ENCODE results near the gene LAD1. TPM values are rescaled to one million over a fixed set of nuclear protein-coding genes. Genes with fewer than 3 reads are reported as not detected.

LAD1 gene
- total RNA-seq, 1 experiment from 2014 or later = 0.34 TPM

DNA sequence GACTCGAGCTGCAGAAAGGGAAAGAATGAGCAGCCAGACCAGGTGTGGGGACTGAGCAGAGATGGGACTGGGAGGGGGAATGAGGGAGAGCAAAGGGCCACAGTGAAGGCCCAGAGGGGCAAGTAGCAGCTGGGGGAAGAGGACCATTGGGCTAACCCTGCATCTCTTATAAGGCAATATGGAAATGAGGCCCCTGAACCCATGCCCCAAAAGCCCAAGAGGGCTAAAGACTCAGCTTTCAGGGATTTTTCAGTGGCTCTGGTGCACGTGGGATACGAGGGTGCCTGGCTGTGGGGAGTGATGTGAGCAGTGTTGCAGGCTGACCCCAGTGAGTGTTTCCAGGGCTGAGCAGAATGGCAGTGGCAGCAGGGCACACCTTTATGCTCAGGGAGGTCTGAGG is 22.9 kb upstream of the LAD1 start:
- in situ Hi-C loops (cut with HindIII; ENCODE audit: low pct_unique_long_range_greater_than_20kb, low sequenced_read_pairs) = no loop called here
- DNase-seq (ENCODE audit: low read depth, low spot score) = no peak

DNA sequence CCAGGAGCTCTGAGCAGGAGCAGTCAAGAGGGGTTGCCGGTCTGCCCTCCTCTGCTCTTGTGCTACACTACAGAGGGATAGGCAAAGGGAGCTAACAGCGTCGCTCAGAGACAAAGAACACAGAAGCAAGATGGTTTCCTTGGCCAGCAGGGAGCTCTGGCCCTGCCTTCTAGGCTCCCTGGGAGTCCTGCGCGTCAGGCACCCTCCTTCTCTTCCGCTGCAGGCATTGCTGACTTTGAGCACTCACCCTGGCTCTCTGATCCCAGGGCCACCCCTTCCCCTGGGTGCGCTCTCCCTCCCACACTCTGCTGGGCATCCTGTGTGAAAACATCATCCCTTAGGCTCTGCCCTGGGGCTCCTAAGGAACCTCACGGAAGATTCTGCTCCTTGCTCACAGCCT is 21.9 kb upstream of the LAD1 start:
- no peak for DNase-seq (ENCODE audit: low read depth, low spot score)
- in situ Hi-C loops (cut with HindIII; ENCODE audit: low pct_unique_long_range_greater_than_20kb, low sequenced_read_pairs) = no loop called here

DNA sequence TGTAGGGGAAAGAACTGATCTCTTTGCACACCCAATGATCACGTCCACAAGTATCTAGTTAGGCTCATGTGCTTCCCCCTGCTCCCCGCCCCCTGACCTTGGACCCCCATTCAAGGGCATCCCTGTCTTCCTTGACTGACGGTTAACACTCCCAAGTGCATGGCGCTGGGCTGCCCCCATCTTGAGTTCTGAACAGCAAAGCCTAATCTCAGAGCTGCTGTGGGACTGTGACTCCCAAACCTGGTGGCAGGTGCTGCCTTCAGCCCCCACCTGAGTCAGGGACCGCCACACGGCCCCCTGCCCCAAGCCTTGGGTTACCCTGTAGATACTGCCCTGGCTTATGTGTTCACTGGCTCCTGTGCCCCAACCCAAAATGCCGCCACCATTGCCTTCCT is 21.5 kb upstream of the LAD1 start:
- in situ Hi-C loops (cut with HindIII; ENCODE audit: low pct_unique_long_range_greater_than_20kb, low sequenced_read_pairs) = no loop called here
- DNase-seq (ENCODE audit: low read depth, low spot score) = no peak

DNA sequence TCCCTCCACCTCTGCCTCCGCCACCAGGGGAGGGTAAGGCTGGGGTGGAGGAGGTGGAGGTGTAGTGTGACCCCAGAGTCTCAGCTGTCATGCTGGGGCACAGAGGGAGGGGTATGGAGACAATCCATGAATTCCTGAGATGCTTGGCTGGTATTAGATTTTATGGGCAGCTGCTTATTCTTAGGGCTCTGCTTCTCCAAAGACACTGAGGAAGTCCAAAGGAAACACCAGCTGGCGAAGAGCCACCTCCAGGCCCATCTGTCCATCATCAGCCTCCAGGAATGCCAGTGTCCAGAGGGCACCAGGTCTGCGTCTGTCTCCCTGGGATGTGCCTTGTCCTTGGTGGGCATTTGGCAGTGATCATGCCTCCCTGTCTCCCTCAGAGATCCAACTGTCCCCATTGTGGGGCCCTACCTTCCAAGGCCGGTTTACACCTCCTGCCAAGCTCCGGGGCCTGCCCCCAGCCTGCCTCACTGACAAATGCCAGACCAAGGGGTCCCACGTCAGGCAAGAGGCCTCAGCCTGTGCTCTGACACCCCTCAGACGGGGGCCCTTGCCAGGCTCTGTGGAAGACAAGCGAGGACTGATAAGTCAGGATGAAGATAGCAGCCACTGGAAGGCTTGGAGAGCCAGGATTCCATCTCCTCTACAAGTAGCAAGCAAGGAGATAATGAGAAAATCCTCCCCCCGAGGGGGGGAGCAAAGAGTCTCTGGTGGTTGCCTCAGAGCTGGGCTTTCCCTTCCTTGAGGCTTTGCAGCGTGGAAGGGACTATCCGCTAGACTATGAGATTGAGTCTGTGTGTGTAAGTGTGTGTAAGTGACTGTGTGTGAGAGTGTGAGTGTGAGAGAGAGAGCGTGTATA is 20.9 kb upstream of the LAD1 start:
- DNase-seq (ENCODE audit: low read depth, low spot score) = no peak
- in situ Hi-C loops (cut with HindIII; ENCODE audit: low pct_unique_long_range_greater_than_20kb, low sequenced_read_pairs) = no loop called here

DNA sequence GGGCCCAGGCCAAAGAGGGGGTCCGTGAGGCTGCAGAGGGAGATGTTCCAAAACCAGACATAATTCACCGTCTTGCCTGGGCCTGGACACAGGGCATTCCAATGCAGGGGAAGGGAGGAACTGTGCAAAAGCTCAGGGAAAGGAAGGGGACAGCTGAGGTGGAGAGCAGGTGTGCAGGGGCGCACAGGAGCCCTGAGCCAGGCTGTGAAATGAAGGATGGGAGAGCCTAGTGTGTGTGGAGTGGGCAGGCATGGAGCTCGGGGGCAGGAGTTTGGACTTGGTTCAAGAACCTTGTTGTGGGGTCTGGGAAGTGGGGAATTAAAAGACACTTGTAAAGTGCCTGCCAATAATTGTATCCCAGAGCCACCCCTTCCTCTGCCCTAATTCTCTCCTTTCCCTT is 20.1 kb upstream of the LAD1 start:
- in situ Hi-C loops (cut with HindIII; ENCODE audit: low pct_unique_long_range_greater_than_20kb, low sequenced_read_pairs) = no loop called here
- DNase-seq (ENCODE audit: low read depth, low spot score) = no peak

DNA sequence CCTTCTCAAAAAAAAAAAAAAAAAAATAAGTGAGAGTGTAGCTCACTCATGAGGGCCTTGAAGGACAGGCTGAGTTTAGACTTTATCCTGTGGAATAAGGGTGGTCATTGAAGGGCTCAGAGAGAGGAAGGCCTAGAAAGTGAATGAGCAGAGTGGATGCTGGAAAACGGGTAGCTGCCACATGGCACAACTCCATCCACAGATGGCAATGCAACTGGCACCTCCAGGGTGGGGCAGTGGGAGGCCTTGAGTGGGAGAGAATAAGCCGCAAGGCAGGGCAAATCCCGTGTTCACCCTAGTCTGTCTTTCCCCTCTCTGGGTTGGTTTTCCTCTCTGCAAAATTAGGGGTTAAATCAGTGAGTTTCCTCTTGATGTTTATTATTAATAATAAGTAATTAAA is 19.3 kb upstream of the LAD1 start:
- in situ Hi-C loops (cut with HindIII; ENCODE audit: low pct_unique_long_range_greater_than_20kb, low sequenced_read_pairs) = no loop called here

DNA sequence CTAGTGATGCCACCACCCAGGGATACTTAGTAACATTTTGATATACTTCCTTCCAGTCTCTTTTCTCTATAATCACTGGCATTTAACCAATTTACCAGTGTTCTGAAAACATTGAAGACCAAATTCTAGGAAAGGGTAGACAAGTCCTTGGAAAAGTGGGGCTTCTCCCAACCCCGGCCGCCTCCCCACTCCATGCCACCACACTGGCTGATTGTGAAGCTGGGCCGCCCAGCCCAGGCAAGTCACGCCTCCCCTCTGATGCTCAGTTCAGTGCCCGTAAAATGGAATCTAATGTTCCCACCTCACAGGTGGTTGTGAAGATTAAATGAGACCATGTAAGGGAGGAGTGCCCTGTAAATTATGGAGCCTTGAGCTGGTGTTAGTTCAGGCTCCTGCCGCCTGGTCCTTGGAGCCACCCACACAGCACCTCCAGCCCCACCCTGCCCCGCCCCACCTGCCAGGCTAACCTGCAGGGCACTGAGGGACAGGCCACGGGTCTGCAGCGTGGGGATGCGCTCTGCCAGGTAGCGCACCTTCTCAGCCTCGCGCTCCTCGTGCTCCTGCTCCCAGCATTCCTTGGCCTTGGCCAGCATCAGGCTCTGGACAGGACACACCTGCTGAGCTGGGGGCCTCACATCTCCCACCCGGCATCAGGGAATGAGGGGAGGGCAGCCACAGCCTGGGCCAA is 15.1 kb upstream of the LAD1 start:
- in situ Hi-C loops (cut with HindIII; ENCODE audit: low pct_unique_long_range_greater_than_20kb, low sequenced_read_pairs) = no loop called here
- no peak for DNase-seq (ENCODE audit: low read depth, low spot score)

More for the DNA sequence above, 19.3 kb upstream of the LAD1 start:
- no peak for DNase-seq (ENCODE audit: low read depth, low spot score)

DNA sequence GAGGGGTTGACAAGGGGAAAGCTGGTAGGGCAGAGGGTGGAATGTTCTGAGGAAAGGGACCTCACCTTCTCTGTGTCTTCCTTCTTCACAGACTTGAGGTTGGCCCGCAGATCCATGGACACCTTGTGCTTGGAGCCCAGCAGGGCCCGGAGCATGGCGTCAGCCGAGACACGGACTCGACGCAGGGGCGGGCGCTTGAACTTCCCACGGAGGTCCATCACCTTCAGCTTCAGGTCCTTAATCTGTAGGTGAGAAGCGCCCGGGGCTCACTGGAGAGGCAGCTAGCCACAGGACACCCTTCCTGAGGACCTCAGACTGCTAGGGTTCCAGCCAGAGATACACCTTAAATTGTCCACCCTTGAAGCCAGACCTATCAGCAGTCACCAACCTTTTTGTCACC is 12.2 kb upstream of the LAD1 start:
- in situ Hi-C loops (cut with HindIII; ENCODE audit: low pct_unique_long_range_greater_than_20kb, low sequenced_read_pairs) = no loop called here
- no peak for DNase-seq (ENCODE audit: low read depth, low spot score)

DNA sequence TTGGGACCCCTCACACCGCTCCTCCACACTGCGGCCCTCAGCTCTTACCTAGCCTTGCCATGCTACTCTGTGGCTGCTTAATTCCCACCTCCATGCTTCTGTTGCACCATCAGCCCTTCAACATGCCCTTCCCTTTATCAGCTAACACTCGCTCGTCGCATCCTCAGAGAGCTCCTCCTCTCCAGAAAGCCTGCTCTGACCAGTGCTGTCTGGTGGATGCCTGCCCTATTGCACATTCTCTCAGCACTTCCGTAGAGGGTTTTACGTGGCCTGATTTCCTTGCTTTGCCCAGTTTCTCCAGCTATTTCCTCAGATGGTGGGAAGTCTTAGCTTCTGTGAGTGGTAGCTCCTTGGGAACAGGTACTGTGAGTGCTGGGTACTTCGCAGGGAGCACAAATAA is 10.3 kb upstream of the LAD1 start:
- in situ Hi-C loops (cut with HindIII; ENCODE audit: low pct_unique_long_range_greater_than_20kb, low sequenced_read_pairs) = no loop called here
- no peak for DNase-seq (ENCODE audit: low read depth, low spot score)

DNA sequence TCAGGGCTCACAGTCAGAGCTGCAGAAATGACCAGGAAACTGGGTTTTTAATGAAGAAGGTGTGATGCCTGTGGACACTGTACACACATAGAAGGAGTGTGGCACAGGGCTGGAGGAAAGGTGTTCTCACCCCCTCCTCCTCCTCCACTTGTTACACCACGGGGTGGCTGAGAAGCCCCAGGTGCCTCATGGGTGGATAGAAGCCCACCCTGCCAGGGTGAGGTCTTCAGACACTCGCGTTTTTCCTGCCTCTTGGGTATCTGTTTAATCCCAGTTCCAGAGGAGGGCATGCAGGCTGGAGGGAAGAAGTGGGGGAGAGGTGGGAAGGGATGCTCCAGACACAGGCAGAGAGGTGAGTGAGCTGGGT is 9.7 kb upstream of the LAD1 start:
- in situ Hi-C loops (cut with HindIII; ENCODE audit: low pct_unique_long_range_greater_than_20kb, low sequenced_read_pairs) = no loop called here

DNA sequence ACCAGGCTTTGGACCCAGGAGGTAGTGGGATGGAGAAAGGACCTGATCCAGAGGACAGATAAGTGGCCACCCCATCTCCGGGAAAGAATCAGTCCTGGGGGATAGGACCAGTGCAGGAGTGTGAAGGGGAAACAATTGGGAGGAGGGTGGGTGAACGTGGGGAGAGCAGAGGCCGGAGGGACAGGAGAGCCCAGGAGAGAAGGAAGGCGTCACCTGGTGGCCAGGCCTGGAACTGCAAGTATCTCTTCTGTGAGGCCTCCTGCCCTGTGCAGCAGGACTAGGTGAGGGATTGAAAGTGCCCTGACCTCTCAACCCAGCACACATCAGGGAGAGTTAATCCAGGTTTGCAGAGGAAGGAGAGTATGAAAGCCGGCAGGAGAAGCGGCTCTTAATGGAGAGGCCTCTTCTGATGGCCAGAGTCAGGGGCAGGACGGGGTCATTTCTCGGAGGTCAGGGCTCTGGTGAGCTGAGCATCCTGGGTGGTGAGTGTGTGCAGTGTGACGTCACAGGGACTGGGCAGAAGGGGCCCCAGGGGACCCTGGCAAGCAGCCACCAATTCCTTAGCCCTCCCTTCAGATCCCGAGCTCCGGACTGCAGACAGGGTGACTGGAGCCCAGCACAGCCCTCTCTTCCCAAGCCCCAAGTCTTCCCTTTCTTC is 9.2 kb upstream of the LAD1 start:
- in situ Hi-C loops (cut with HindIII; ENCODE audit: low pct_unique_long_range_greater_than_20kb, low sequenced_read_pairs) = no loop called here
- peak; percentile 79 for DNase-seq (ENCODE audit: low read depth, low spot score)

More for the DNA sequence above, 9.7 kb upstream of the LAD1 start:
- DNase-seq (ENCODE audit: low read depth, low spot score) = no peak

DNA sequence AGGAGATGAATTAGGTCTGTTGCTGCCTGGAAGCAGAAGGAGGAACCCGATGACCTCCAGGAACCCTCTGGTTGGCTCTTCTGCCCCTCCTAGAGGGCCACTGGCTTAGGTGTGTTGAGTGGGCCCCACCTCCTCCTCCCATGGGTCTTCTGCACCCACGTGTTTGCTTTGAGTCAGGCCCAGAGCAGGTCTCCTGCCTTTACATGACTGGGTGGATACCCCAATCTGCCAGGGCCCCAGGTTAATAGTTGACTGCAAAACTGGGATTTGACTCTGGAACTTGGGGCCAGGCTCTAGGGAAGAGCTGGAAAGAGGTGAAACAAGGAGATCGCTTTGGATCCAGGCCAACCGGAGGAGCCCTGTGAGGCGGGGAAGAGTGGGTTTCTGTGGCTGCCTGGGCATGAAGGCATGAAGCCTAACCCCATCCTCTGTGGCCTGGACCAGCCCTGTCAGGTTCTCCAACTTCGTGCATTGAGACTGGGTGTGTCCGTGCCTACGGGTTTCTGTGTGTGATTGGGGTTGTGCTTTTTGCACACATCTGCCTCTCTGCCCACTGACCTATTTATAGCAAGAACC is 7.8 kb upstream of the LAD1 start:
- no peak for DNase-seq (ENCODE audit: low read depth, low spot score)
- in situ Hi-C loops (cut with HindIII; ENCODE audit: low pct_unique_long_range_greater_than_20kb, low sequenced_read_pairs) = no loop called here

DNA sequence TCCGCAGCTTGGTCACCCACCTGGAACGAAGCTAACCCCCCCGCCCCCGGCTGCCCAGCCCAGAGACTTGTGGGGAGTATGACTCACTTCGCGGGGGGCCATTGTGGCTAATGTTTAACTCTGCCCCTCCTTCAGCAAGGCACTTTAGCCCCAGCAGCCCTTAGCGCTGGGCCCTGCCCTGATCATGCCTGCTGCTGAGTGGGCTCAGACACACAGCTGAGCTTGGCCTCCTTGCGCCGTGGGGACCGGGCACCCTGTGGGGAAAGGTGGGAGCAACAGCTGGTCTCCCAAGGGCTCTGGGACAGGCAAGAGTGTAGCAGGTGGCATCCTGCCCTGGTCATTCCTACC is 6.3 kb upstream of the LAD1 start:
- DNase-seq (ENCODE audit: low read depth, low spot score) = no peak
- in situ Hi-C loops (cut with HindIII; ENCODE audit: low pct_unique_long_range_greater_than_20kb, low sequenced_read_pairs) = no loop called here

DNA sequence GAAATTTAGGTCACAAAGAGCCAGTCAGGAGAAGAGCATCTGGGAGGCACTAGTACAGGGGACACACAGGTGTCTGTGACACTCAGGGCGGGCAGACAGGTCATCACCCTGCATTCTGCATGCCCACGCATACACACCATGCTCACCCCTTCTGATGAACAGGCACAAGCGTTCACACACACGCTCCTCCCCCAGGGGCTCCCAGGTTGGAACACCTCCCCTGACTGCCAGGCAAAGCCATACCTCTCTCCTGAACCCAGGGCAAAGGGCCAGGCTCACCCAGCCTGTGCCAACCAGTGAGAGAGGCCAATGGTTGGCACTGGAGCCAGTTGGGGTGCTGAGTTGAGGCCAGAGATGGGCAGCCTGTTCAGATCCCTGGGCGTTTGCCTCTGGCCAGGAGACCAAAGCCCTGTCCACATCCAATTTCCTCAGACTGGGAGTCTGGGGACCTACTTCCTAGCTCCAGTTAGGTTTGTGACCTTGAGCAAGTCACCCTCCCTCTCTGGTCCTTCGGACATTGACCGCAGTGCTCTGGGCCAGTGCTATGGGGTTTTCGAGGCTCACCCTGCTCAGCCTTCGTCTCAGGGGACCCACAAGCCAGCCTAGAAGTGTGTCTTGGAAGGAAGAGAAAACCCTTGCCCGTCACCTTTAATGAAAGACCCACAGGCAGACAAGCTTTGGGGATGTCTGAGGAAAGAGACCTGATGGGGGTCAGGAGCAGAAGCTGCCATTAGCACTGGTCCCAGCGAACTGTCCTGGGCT is 5.8 kb upstream of the LAD1 start:
- DNase-seq (ENCODE audit: low read depth, low spot score) = no peak
- in situ Hi-C loops (cut with HindIII; ENCODE audit: low pct_unique_long_range_greater_than_20kb, low sequenced_read_pairs) = no loop called here

DNA sequence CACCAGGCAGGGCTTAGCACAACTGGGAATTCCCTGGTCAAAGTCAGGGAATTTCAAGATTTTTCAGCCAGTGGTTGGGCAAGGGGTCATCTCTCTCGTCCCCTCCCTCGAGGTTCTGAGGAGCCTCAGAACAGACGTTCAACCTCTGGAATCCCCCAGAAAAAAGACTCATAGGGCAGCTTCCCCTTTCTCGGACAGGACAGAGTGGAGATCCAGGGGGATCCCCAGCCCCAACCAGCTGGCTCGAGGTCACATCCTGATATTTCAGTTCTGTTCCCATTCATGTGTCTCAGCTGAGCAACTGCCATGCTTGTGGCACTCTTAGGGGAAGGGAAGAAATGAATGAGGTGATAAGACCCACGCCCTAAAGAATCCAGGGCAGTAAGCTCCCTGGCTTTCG is 4.9 kb upstream of the LAD1 start:
- no peak for DNase-seq (ENCODE audit: low read depth, low spot score)
- in situ Hi-C loops (cut with HindIII; ENCODE audit: low pct_unique_long_range_greater_than_20kb, low sequenced_read_pairs) = no loop called here

DNA sequence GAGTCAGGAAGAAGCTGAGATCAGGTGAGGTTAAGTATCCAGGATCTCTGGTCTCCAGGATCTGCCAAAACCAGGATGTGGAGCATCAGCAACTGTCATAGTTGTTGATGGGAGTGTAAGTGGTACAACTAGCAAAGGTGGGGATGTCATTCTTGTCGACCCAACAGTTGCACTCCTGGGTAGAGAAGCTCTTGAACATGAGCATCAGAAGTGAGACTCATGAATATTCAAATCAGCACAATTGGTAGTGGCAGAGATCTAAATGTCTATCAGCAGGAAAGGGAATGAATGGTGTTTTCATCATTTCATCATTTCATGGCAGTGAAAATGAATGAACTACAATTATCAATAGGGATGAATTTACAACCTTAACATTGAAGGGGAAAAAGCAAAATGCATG is 4.2 kb upstream of the LAD1 start:
- DNase-seq (ENCODE audit: low read depth, low spot score) = no peak
- in situ Hi-C loops (cut with HindIII; ENCODE audit: low pct_unique_long_range_greater_than_20kb, low sequenced_read_pairs) = no loop called here

DNA sequence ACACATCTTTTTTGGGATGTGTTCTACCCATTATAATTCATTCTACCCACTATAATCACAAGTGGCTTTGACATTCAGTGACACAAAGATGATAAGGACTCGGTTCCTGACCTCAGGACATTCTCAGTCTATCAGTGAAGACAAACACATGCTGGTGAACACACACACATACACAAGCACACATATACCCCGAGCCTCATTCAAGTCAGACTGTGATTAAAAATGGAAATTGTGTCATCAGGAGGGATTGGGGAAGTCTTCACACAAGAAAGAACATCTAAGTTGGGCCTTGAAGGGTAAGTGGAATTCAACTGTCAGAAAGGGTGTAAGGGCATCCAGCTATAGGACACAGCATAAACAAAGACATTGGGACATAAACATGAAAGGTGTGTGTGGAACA is 2.6 kb upstream of the LAD1 start:
- in situ Hi-C loops (cut with HindIII; ENCODE audit: low pct_unique_long_range_greater_than_20kb, low sequenced_read_pairs) = no loop called here
- DNase-seq (ENCODE audit: low read depth, low spot score) = no peak

DNA sequence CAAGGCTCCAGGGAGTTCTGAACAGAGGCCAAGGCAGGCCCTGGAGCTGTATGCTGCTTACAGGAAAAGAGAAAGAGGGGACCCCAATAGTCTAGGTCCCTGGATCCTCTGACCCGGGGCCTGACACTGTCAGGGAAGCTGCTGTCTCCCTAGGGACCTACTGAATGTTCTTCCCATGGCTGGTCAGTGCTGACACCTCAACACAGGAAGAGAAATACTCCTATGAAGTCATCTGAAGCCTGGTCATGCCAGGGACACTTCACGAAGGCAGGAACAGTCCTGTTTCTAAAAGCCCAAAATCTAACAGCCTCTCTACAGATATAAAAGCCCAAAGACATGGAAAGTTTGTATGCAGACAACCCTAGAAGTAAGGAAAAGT is 1.7 kb upstream of the LAD1 start:
- no peak for DNase-seq (ENCODE audit: low read depth, low spot score)
- in situ Hi-C loops (cut with HindIII; ENCODE audit: low pct_unique_long_range_greater_than_20kb, low sequenced_read_pairs) = no loop called here
